Nucleus accumbens (tissue), 56 donors: ENCODE data around the gene MOSPD3.
"Not testable (repeated sequence)": the region's sequence is repeated elsewhere in the genome, so short reads cannot be mapped to it uniquely, and the experiment has no call there.

Experiments used
- DNase-seq, 56 donors: peaks; one replicate each; lab custom pipeline; 2025; lab: John Stamatoyannopoulos, UW

MOSPD3 gene, protein sequence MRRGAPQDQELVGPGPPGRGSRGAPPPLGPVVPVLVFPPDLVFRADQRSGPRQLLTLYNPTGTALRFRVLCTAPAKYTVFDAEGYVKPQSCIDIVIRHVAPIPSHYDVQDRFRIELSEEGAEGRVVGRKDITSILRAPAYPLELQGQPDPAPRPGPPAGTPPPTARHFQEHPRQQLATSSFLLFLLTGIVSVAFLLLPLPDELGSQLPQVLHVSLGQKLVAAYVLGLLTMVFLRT

GRCh38 chr7:100611983-100612729 is at the start of gene MOSPD3:
Gene MOSPD3, plus strand, starts transcription at chr7:100612540. Its CDS starts 252 bp downstream, at chr7:100612792.
- DNase-seq: peak; percentile 89 to 100 (median 99)

DNA sequence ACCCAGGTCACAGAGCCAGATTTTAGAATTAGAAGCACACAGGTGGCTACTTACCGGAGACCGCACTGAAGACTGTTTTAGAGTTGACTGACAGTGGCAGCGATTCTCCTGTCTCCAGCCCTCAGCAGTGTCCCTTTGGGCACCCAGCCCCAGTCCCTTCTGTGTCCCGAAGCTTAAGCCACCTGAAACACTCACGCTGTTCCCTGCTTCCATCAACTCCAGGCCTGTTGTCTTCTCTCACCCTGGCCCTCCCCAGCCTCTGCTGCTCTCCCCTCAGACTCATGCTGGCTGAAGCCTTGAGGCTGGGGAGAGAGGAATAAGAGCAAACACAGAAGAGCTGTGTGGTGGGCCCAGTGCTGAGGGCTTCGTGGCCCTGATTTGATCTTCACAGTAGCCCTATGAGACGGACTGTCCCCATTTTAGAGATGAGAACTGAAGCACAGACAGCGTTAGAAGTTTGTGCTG is 49.2 kb upstream of the MOSPD3 start:
- DNase-seq: no peak

DNA sequence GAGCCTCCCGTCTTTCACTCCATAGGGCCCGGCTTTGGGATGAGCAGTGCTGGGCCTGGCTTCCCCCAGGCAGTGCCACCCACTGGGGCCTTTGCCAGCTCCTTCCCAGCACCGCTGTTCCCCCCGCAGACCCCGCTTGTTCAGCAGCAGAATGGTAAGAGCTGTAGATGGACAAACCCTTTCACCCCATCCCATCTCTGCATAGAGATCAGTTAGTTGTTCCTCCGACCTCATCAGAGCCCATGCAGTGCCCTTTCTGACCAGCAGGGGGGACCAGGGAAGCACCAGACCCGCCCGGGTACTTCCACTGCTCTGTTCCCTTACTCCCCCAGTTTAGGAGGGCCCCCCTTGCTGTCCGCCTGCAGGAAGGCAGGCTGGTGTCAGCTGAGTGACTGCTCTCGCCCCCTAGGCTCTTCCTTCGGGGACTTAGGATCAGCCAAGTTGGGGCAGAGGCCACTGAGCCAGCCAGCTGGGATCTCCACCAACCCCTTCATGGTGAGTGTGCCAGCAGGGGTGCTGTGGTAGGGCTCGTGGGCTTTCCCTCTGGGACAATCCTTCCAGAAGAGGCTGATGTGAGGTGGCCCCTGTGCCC is 48.4 kb upstream of the MOSPD3 start:
- DNase-seq: peak in 48 of 56 donors; percentile 9 to 87 (median 46)

- not testable (repeated sequence) for DNase-seq
These were observed 47.9 kb upstream of the MOSPD3 start for GRCh38 chr7:100564405-100564804.

- DNase-seq: no peak
These were observed 47.2 kb upstream of the MOSPD3 start for GRCh38 chr7:100565133-100565571.

DNA sequence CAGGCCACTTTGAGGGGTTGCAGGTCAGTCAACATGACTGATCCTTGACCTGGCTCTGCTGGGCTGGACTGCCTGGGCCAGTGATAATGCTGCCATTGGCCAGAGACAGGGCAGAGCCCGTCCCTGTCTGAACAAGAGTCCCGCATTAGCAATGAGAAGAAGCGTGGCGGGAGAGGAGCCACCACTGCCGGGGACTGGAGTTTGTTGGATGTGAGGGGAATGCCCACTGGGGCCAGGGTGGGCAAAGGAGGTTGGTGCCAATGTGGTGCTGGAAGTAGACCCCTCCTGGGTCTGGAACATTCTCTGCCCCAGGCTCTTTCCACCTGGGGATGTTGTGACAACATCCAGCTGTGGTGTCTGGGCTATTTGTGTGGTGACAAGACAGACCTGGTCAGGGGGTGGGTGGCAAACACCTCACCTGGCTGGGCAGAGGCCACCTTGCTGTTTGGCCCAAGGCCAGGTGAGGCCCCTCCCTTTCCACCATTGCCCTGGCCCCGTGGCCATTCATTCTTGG is 46.3 kb upstream of the MOSPD3 start:
- no peak for DNase-seq

DNA sequence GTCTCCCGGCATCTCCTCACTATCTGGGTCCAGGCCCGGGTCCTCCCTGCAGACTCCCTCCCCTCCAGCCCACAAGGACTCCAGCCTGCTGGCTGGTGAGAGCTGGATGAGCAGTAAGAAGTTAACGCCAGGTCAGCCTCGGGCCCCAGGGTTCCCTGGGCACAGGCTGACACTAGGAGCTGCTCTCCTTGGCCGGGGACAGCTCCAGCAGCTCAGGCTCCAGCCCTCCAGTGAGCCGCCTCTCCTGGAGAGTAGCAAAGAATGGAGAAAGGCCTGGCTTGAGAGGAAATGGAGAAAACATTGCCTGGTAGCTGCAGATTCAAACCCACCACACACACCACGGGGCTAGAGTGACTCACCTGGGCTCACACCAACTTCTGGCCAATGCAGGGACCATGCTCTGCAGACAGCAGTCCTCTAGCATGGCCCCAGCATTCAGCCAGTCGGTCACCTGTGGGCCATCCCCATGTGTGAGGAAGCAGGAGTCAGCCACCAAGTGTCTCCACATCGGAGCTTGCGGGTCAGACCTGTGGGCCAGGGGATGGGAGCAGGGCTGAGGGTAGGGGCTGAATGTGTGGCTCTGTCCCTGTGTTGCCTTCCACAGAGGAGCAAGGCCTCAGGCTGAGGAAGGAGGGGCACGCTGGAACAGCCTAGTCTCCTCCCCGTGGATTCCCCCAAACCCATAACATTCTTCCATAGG is 45.2 kb upstream of the MOSPD3 start:
- no peak for DNase-seq

- DNase-seq: no peak
These were observed 44.6 kb upstream of the MOSPD3 start for GRCh38 chr7:100567751-100568175.

- peak in 2 of 56 donors; percentile 13 for DNase-seq
These were observed 44.0 kb upstream of the MOSPD3 start for GRCh38 chr7:100568176-100568895.

DNA sequence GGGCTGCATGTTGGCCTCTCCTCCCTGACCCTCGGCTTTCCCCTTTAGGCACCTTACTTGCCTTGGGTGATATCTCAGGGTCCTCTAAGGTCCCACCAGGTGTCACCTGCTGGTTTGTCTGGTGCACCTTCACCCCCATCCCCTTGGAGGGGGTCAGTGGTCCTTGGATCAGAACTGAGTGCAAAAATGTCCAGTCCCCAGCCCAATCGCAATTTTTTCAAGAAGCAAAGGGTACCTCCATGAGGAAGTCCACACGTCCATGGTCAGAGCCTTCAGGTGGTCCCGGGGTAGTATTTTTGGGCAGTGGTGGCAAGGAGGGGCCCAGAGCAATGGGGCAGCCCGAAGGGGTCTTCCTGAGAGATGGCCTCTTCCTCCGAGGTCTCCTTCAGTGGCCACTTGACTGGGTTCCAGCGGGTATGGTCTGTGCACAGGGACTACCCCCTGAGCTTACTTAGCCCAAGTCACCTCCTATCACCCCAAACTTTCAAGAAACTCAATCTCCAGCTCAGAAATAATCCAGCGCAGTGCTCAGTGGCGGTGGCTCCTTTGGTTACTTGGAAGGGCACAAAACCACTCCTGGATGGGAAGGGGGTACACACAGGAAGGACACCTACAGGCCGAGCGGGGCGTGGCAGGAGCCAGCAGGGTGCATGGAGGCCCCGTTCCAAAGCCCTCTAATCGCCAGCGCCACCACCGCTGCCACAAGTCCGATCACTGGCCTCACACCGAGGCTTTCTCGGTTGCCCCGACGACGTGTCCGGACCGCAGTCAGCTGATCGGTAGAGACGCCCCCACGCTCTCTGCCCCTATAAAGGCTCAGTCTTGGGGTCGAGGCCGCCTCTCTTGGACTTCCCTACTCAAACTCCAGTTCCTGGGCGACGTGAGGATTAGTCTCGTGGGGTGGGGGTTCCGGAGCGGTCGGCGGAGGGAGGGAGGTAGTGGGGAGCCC is 43.2 kb upstream of the MOSPD3 start:
- peak in 50 of 56 donors; percentile 16 to 83 (median 62) for DNase-seq

DNA sequence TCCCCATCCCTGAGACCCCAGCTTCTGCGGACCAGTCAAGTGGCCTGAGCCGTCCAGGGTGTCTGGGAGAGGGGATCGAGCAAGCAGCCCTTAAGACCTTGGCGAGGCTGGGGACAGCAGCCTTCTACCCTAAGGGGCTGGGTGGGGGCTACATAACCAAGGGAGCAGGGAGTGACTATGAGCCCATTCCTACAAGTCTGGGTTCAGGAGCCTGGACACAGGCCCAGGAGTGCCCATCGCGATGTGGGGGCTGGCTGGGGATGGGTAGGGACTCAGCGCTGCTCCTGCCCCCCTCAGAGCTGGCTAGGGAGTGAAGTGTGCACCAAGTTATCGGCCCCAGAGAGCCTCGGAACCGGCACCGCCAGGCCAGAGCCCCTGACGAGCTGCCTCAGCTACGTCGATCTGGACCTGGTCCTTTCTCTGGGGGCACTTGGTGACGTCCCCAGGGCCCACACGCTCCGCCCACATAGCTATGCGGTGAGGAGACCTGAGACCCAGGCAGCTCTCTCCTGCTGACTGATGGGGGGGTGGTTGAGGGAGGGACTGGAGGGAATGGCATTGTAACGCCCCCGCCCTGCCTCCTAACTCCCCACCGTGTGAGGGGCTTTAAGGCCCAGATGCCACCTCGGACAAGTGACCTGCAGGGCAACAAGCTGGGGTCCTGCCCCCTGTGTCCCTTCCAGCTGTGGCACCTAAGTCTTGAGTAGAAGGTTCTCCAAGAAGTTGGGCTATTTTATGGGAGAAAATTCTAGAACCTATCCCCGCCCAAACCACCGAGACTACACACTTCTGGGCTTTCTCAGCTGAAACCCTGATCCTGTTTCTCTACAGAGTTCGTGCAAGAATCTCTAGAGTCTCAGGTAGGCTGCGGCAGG is 41.1 kb upstream of the MOSPD3 start:
- DNase-seq: peak in 1 of 56 donors; percentile 15

GRCh38 chr7:100571829-100572116 is 40.6 kb upstream of the MOSPD3 start:
- DNase-seq: no peak

- DNase-seq: no peak
These were observed 39.9 kb upstream of the MOSPD3 start for GRCh38 chr7:100572281-100572948.

DNA sequence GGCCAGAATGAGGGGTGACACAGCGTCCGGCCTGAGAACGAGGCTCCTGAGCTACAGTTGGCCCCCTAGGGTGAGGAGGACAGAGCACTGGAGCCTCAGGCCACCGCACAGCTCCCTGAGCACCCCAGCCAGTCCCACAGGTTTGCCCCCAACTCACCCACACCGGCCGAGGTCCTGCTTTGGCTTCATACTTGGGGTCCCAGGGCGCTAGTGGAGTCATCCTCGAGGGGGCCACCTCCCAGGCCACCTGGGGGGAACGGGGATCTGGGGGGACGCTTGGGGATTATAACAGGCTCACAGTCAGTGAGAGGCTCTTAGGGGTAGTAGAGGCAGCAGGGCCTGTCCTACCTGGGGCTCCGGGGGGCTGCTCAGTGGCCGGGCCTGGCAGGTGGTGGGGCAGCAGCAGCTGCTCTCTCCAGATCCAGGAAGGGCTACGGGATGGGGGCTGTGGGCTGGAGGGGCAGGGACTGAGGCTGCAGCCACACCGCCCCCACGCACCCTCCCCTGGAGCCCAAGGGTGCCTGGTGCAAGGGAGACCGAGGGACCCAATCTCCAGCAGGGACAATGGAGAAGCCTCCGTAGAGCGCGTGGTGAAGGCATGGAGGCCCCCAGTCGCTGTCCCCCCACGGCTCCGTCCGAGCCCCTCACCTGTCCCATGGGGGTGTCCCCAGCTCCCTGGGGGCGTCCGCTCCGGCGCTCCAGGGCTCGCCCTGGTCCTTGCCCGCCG is 39.2 kb upstream of the MOSPD3 start:
- no peak for DNase-seq

- no peak for DNase-seq
These were observed 38.5 kb upstream of the MOSPD3 start, which contains the start of gene SAP25 for GRCh38 chr7:100573691-100574361. Gene SAP25, minus strand, starts transcription at chr7:100573900. Its CDS starts 158 bp downstream, at chr7:100573742.
